Measurements from ENCODE around the gene TGM6. TPM values are rescaled to one million over a fixed set of nuclear protein-coding genes. Genes with fewer than 3 reads are reported as not detected.

Gene TGM6
- total and polyA plus RNA-seq, 10 donors = not detected

- H3K9me3 ChIP-seq = no peaks in the 10 kb centered on the region
- DNase-seq = no peak
- H3K36me3 ChIP-seq = peaks cover 7 to 87% (median 66%) of the 10 kb centered on the region in 6 donors
- no peak for TF ChIP-seq POLR2AphosphoS5 (IDR thresholded peaks at IDR 0.05)
- no peak for TF ChIP-seq CTCF (IDR thresholded peaks at IDR 0.05 in 8 of 11, conservative IDR thresholded peaks at IDR 0.05 in 3 of 11)
- TF ChIP-seq POLR2A (IDR thresholded peaks at IDR 0.05) = no peak
- no peaks in the 10 kb centered on the region for H3K27me3 ChIP-seq (replicated peaks in 1 of 7)
- no peak overlapping the region for H3K27ac ChIP-seq
- 89 to 96% (median 93%) methylated on average over 4 of the region's 4 CpGs for WGBS, 5 donors
- H3K4me3 ChIP-seq = no peak overlapping the region
- intact Hi-C loops (cut with DNase I; ENCODE audit: low total_unique reads) = no loop called here
- H3K4me1 ChIP-seq = no peaks in the 10 kb centered on the region
Measured at GRCh38 chr20:2460752-2461424, 80.2 kb downstream of the TGM6 start.

- Histone ChIP-seq H3K27ac (no peak overlapping the region), H3K27me3 (replicated peaks in 1 of 7) (no peaks in the 10 kb centered on the region), H3K4me3 (no peak overlapping the region), H3K4me1 (peaks cover 0 to 12% (median 3%) of the 10 kb centered on the region in 6 donors), H3K36me3 (peaks cover 7 to 98% (median 82%) of the 10 kb centered on the region in 6 donors), H3K9me3 (no peaks in the 10 kb centered on the region)
- 87 to 100% (median 93%) methylated on average over 3 of the region's 3 CpGs for WGBS, 5 donors
- DNase-seq = no peak
- TF ChIP-seq POLR2A (IDR thresholded peaks at IDR 0.05) (no peak), CTCF (IDR thresholded peaks at IDR 0.05 in 8 of 11, conservative IDR thresholded peaks at IDR 0.05 in 3 of 11) (no peak), POLR2AphosphoS5 (IDR thresholded peaks at IDR 0.05) (peak in 1 of 3 donors; percentile 19)
- intact Hi-C loops (cut with DNase I; ENCODE audit: low total_unique reads) = no loop called here
Measured at GRCh38 chr20:2462484-2462883, 81.8 kb downstream of the TGM6 start.

- 91 to 99% (median 97%) methylated on average over 9 of the region's 9 CpGs for WGBS, 5 donors
- no peaks in the 10 kb centered on the region for H3K27me3 ChIP-seq (replicated peaks in 1 of 7)
Measured at GRCh38 chr20:2463616-2464365, 83.1 kb downstream of the TGM6 start.

More at GRCh38 chr20:2463616-2464365, 83.1 kb downstream of the TGM6 start:
- TF ChIP-seq POLR2A (IDR thresholded peaks at IDR 0.05) (no peak), CTCF (IDR thresholded peaks at IDR 0.05 in 8 of 11, conservative IDR thresholded peaks at IDR 0.05 in 3 of 11) (no peak), POLR2AphosphoS5 (IDR thresholded peaks at IDR 0.05) (peak in 2 of 3 donors; percentile 15 to 31)
- Histone ChIP-seq H3K36me3 (peaks cover 7 to 100% (median 88%) of the 10 kb centered on the region in 6 donors), H3K27ac (no peak overlapping the region), H3K9me3 (no peaks in the 10 kb centered on the region), H3K4me1 (peaks cover 4 to 25% (median 15%) of the 10 kb centered on the region in 6 donors), H3K4me3 (no peak overlapping the region)
- intact Hi-C loops (cut with DNase I; ENCODE audit: low total_unique reads) = no loop called here
- DNase-seq = no peak

All from spleen (tissue), 11 donors.